GM12801 (cell line): ENCODE results near the gene ZNF764.

Experiments used
- TF ChIP-seq, protein P1 (sequence below): IDR thresholded peaks from one replicate; pipeline ENCODE4 v1.5.1; 2011; ENCODE audit warnings: control low read depth; ENCODE audit not compliant: insufficient read length; ENCODE audit errors: extremely low read depth

Gene ZNF764

DNA sequence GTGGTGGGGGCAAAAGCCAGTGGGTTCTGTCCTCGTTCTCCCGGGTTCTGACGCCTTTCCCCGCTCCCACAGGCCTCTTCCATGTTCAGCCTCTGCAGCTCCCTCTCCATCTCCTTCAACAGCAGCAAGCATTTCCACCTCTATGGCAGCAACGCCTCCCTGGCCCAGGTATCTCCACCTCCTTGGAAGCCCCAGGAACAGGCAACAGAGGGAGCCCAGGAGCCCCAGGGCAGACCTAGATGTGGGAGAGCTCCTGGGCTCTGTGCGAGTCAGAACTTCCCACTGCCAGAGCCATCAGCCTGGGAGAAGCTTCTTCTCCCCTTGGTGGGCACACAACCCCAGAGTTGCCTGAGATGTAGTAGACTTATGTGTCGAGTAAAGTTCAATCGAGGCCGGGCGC is 39.6 kb downstream of the ZNF764 start:
- TF ChIP-seq, protein P1, sequence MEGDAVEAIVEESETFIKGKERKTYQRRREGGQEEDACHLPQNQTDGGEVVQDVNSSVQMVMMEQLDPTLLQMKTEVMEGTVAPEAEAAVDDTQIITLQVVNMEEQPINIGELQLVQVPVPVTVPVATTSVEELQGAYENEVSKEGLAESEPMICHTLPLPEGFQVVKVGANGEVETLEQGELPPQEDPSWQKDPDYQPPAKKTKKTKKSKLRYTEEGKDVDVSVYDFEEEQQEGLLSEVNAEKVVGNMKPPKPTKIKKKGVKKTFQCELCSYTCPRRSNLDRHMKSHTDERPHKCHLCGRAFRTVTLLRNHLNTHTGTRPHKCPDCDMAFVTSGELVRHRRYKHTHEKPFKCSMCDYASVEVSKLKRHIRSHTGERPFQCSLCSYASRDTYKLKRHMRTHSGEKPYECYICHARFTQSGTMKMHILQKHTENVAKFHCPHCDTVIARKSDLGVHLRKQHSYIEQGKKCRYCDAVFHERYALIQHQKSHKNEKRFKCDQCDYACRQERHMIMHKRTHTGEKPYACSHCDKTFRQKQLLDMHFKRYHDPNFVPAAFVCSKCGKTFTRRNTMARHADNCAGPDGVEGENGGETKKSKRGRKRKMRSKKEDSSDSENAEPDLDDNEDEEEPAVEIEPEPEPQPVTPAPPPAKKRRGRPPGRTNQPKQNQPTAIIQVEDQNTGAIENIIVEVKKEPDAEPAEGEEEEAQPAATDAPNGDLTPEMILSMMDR, result no peak

GRCh38 chr16:30515275-30515674 is 42.9 kb downstream of the ZNF764 start:
- TF ChIP-seq, protein P1, result no peak

DNA sequence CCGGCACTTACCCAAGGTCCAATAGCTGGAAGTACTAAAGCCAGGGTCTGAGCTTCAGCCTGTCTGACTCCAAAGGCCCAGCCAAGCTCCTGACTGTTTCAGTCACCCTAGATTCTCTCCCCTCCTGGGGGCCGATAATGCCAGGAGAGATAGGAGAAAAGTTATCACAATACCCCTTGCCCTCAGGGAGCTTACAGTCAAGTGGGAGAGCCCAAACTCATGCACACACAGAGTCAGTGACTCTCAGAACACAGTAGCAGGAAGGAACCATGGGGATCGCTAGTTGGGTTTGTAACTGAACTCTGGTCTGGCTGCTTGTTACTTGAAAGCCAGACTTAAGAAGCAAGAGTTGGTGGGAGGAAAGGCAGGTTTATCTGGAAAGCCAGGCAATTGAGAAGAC is 46.7 kb downstream of the ZNF764 start:
- TF ChIP-seq, protein P1, result no peak

DNA sequence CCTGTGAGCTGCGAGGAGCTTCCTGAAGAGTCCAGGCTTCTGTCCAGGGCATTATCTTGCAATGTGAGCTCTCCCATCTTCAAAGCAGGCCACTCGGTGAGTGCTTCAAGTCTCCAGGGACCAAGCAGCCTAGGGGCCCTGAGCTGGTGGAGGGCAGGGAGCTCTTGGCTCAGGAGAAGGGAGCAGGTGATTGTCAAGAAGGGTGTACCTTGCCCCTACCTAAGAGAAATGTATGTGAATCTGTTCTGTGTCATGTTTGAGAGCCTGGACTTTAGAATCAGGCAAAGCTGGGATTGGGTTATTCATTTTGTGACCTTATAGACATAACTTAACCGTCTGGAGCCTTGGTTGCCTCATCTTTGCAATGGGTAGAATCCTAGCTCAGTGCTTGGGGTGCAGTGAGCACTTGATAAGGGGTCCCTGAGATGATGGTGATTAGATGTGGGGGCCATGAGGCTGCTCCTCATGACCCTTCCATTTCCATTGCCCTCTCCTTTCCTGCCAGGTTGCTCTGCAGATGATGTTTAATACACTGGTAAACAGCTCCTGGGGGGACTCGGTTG is 47.7 kb downstream of the ZNF764 start:
- TF ChIP-seq, protein P1, result no peak

- TF ChIP-seq, protein P1, result no peak
These were observed 49.0 kb downstream of the ZNF764 start for GRCh38 chr16:30509081-30509765.
